GM13977 (cell line): Measurements from ENCODE around the gene ZNF107.
"Not testable (repeated sequence)": the region's sequence is repeated elsewhere in the genome, so short reads cannot be mapped to it uniquely, and the experiment has no call there.

Experiments
- DNase-seq: peaks from one replicate; pipeline ENCODE4 v3.0.0; 2012; ENCODE audit warnings: low spot score
- CTCF ChIP-seq: IDR thresholded peaks from 2 replicates; pipeline ENCODE4 v1.5.1; 2012; ENCODE audit warnings: mild to moderate bottlenecking, control low read depth; ENCODE audit not compliant: insufficient read depth; ENCODE audit errors: extremely low read depth, missing control alignments
- in situ Hi-C: fragments of 300-500 bp; cut with MboI; formaldehyde crosslinking; loops from one replicate; pipeline ENCODE4 v1.12.0; 2022; ENCODE audit warnings: low sequenced_read_pairs, low pct_unique_long_range_greater_than_20kb, mixed read lengths, inconsistent platforms; ENCODE audit not compliant: unreplicated experiment

ZNF107 gene

GRCh38 chr7:64685741-64686140 lies 19.8 kb downstream of the ZNF107 start:
- DNase-seq = no peak
- in situ Hi-C loops = no loop called here
- TF ChIP-seq CTCF = no peak

- DNase-seq = no peak
- TF ChIP-seq CTCF = no peak
- in situ Hi-C loops = no loop called here
Measured at GRCh38 chr7:64686493-64687184, 20.7 kb downstream of the ZNF107 start.

- no peak for TF ChIP-seq CTCF
- in situ Hi-C loops = no loop called here
- DNase-seq = no peak
Measured at GRCh38 chr7:64687249-64687648, 21.3 kb downstream of the ZNF107 start.

GRCh38 chr7:64688988-64689387 lies 23.1 kb downstream of the ZNF107 start:
- no peak for DNase-seq
- in situ Hi-C loops = no loop called here
- TF ChIP-seq CTCF = no peak

- no peak for TF ChIP-seq CTCF
- in situ Hi-C loops = no loop called here
- DNase-seq = no peak
Measured at GRCh38 chr7:64691831-64692230, 25.9 kb downstream of the ZNF107 start.

- DNase-seq, in situ Hi-C loops: not testable (repeated sequence)
Measured at GRCh38 chr7:64697863-64698262, 31.9 kb downstream of the ZNF107 start.

GRCh38 chr7:64706625-64707292 lies 40.8 kb downstream of the ZNF107 start:
- no peak for TF ChIP-seq CTCF
- DNase-seq = no peak
- in situ Hi-C loops = no loop called here

GRCh38 chr7:64717896-64718295 lies 52.0 kb downstream of the ZNF107 start:
- in situ Hi-C loops, DNase-seq: not testable (repeated sequence)
